GM12874 (cell line): ENCODE results near the gene TRPM1.

ENCODE experiments used
- TF ChIP-seq, protein P1 (sequence below): IDR thresholded peaks from 2 replicates; pipeline ENCODE4 v1.5.1; 2011; ENCODE audit warnings: low read depth, mild to moderate bottlenecking, control low read depth, low read length, moderate library complexity; ENCODE audit not compliant: insufficient read depth

TRPM1 gene

DNA sequence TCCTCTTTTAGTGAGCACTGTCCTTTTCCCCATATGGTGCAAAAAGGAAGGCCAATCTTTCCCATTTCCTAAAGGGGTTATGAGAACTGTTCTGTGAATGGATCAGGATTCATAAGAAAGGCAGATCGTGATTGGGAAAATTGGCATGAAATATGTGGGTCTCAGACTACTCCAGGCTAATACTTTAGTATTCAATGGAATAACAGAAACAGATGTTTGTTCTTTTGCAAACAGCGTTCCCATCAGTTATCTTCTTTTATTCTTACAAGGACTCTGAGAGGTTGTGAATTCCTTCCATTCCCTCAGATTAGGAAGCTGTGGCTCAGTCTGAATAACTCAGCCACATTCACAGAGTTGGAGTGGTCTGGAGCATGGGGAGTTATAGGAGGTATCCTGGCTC, 58.8 kb downstream of the TRPM1 start:
- TF ChIP-seq, protein P1, sequence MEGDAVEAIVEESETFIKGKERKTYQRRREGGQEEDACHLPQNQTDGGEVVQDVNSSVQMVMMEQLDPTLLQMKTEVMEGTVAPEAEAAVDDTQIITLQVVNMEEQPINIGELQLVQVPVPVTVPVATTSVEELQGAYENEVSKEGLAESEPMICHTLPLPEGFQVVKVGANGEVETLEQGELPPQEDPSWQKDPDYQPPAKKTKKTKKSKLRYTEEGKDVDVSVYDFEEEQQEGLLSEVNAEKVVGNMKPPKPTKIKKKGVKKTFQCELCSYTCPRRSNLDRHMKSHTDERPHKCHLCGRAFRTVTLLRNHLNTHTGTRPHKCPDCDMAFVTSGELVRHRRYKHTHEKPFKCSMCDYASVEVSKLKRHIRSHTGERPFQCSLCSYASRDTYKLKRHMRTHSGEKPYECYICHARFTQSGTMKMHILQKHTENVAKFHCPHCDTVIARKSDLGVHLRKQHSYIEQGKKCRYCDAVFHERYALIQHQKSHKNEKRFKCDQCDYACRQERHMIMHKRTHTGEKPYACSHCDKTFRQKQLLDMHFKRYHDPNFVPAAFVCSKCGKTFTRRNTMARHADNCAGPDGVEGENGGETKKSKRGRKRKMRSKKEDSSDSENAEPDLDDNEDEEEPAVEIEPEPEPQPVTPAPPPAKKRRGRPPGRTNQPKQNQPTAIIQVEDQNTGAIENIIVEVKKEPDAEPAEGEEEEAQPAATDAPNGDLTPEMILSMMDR = no peak

DNA sequence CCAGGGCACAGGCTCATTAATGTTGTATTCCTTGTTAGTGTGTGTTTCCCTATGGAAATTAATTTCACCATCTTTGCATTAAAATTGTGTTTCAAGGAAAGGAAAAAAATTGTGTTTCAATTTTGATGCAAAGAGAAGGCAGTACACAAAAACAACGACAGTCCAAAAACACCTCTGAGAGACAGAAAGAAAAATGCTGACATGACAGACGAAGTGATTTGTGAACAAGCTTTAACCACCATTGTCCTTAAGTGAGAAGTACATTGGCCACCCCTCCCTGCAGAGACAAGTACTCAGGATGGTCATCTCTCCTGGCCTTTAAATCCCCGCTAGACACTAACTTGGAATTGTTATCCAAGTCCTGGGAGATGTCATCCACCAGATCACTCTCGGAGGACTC, 59.9 kb downstream of the TRPM1 start:
- TF ChIP-seq, protein P1 = no peak

DNA sequence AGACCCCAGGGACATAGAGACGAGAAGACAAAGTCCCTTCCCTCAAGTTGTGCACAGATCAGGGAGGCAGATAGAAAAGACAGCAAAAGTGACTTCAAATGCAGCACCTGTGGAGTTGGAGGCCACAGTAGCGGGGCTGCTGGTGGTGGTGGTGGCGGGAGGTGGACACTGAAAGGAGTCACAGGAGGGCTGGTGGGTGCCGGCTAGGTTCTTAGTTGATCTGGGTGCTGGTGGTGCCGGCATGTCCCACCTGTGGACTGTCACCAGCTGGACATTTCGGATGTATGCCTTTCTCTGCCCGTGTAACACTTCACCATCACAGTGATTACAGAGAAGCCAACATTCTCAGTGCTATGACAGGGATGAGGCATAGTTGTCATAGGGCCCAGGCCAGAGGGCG, 60.9 kb downstream of the TRPM1 start:
- TF ChIP-seq, protein P1 = no peak

DNA sequence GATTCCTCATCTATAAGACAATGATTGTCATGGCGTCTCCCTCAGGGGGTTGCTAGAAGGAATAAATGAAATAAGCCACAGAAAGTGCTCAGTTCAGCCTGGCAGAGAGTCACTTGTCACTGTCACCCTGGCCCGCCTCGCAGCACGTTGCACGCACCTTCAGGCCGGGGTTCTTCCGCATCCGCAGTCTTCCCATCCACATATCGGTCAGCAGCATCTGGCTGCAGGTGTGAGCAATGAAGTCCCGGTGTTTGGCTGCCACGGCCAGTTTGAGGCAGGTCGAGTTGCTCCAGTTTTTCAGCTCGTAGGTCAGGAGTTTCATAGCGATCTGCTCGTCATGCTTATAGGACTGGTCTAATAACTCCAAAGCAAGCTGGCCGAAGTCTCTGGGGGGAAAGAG, 61.6 kb downstream of the TRPM1 start:
- TF ChIP-seq, protein P1 = no peak

DNA sequence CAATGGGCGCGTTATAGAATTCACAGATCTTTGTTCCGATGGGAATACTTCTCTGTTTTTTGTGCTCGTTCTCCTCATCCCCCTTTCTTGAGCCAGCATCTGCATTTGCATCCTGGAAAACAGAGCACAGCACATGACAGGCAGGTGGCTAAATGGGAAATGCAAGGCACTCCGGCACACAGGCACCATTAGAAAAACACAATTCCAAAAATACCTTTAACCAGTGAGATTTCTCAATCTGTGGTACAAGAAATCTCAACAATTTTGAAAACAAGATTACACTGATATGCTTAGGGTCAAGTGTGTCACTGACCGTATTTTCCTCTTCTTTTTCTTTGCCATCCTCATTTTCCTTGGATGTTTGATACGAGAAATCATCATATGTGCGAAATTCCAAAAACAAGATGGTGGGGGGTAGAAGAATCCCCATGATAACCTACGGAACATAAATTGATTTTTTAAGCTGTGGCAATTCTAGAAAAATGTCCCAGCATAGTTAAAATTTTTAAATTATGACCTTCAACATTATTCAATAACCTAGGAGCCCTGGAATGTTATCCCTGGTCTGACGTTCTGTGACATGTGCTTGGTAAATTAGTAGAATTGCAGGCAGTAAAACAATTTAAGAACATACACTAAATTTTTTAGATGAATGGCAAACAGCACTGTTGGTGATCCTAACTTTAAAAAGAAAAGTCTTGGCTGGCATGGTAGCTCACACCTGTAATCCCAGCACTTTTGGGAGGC, 63.6 kb downstream of the TRPM1 start:
- TF ChIP-seq, protein P1 = no peak

DNA sequence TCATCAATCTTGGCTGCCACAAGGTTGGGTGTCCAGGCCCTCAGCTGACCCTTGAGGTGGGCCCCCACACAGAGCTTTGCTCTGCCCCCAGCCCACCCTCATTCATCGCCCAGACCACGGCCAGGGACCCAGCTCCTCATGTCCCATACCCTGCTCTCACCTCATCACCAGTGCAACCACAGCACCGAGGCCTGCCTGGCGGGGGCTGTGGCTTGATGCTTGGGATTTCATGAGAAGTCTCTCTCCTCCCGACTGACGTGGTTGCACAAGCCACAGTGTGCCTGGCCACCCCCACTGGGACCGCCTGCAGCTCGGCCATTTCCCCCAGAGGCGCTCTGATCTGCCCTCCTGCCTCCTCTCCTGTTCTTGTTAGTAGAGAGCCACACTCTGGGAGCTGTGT, 64.7 kb downstream of the TRPM1 start:
- TF ChIP-seq, protein P1 = no peak

DNA sequence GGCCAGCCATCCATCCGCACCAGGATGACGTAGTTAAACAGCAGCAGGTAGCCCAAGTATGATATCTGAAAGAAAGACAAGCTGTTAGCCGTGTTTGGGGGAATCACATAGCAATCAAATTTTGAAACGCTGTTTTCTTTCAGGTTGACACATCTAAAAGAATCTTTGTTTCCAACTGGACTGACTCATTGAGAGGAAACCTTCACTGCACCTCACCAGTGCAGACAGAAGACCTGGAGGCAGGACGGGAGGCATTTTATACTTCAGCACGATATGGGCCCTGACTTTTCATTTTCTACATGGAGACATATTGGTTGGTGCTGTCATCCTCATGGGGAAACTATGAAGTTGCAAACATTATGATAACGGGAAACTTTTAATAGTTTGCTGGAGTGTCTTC, 65.9 kb downstream of the TRPM1 start:
- TF ChIP-seq, protein P1 = no peak
